ENCODE data around the gene C1orf115.

DNA sequence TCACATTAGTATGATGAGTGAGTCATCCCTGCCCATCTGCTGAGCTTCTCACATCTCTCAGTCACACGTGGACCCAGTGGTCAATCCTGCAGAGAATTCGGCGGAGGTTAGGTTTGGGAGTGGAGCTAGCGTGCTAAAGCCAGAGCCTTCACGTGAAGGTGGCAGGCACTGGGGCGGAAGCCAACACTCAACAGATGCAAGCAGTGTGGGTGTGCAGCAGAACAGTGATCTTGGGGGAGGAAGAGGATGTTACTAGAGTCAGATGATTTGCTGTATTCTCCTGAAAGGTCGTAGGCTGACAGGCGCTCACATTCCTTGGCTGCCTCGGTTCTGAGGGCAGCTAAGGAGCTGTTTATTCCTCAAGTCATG lies 6.7 kb downstream of the C1orf115 start:
- no peak for TF ChIP-seq POLR2A (IDR thresholded peaks at IDR 0.05; ENCODE audit: low read length)
- TF ChIP-seq GATA1 (IDR thresholded peaks at IDR 0.05; ENCODE audit: low read depth, low read length), result no peak

Measured in erythroblast (primary cell).